GM21515 (cell line): ENCODE data around the gene CRYGN.

ENCODE experiments used
- ATAC-seq: cut with Tn5 transposase; IDR thresholded peaks from one replicate; pipeline ENCODE4 v1.9.1; 2021; ENCODE audit not compliant: unreplicated experiment

The CRYGN gene

DNA sequence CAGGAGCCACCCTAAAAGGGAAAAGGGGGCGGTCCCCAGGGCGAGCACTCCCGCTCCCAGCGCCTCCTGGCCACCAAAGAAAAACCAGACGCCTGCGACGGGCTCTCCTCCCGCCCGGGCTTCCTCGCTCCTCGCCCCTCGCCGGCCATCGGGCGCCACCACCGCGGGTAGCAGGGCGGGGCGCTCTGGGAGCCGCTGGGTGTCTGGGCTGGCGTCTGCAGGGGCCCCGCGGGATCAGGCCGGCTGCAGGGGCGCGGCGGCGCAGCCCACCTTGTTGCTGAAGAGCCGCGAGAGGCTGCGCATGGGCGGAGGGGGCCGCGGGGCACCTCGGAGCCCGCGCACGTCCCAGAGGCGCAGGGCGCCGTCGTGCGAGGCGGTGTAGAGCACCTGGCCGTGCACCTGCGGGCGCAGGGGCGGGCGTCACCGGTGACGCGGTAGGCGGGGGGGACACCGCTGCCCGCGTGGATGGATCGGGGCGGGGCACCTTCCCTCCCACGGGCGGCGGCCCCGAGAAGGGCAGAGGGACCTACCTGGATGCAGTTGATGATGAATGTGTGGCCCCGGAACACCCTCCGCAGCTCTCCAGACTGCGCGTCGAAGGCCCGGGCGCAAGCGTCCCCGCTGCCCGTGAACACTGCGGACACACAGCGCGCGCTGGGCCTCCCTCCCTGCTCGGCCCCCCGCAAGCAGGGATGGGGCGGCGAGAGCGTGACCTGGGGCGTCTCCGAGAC is 58.4 kb downstream of the CRYGN start:
- ATAC-seq, result no peak

DNA sequence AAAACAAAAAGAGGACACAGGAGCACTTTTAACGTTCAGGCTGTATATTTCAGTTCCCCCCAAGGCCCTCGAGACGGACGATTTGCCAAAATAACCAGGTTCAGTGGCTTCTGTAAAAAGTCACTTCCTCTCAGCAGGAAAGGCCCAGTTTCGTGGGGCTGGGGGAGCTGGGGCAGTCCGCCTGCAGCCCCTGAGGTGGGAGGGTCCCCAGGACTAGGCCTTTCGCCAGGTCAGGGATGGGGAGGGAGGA is 58.9 kb downstream of the CRYGN start:
- ATAC-seq, result no peak

- no peak for ATAC-seq
These were observed 59.5 kb downstream of the CRYGN start for GRCh38 chr7:151380199-151381097.

GRCh38 chr7:151379534-151380198 is 60.3 kb downstream of the CRYGN start:
- ATAC-seq, result no peak

- ATAC-seq, result no peak
These were observed 60.8 kb downstream of the CRYGN start for GRCh38 chr7:151379193-151379520.
